Gastrocnemius medialis (tissue), 4 donors: ENCODE data around the gene TBCD. TPM values are rescaled to one million over a fixed set of nuclear protein-coding genes. Genes with fewer than 3 reads are reported as not detected.

Experiments
- ATAC-seq, 2 donors: fragments of 150-250 bp; one replicate each; pipeline ENCODE4 v1.9.1; 2016
- DNase-seq, 2 donors: peaks; one replicate each; pipeline ENCODE4 v3.0.0-alpha.2; 2019
- H3K27ac ChIP-seq, 4 donors: fragments of 200-600 bp; sonication (generic); 1 replicate in 1 of 4; 2 replicates in 3 of 4; pipeline ENCODE4 v1.5.1; 2016 to 2018; ENCODE audit warnings: mild to moderate bottlenecking in 2 of 4, moderate library complexity in 1 of 4
- H3K27me3 ChIP-seq, 3 donors: fragments of 200-600 bp; sonication (generic) in 2 of 3; 1 replicate in 1 of 3; 2 replicates in 2 of 3; pipeline versions ENCODE4 v1.5.1 to v1.6.0; 2016 to 2019; ENCODE audit warnings: mild to moderate bottlenecking in 1 of 3, moderate library complexity in 1 of 3
- H3K36me3 ChIP-seq, 2 donors: fragments of 200-600 bp; sonication (generic) in 1 of 2; one replicate each; pipeline ENCODE4 v1.5.1; 2017 to 2018
- H3K4me1 ChIP-seq, 2 donors: fragments of 200-600 bp; sonication (generic) in 1 of 2; one replicate each; pipeline ENCODE4 v1.5.1; 2016 to 2017; ENCODE audit warnings: mild to moderate bottlenecking in 2 of 2
- H3K4me3 ChIP-seq, 4 donors: fragments of 200-600 bp; sonication (generic) in 3 of 4; 1 replicate in 1 of 4; 2 replicates in 3 of 4; pipeline ENCODE4 v1.5.1; 2016 to 2019; ENCODE audit warnings: mild to moderate bottlenecking in 2 of 4
- H3K9me3 ChIP-seq, 3 donors: fragments of 200-600 bp; sonication (generic) in 2 of 3; 1 replicate in 1 of 3; 2 replicates in 2 of 3; pipeline ENCODE4 v1.5.1; 2016 to 2019
- CTCF ChIP-seq, 5 experiments: fragments of 450-650 bp in 3 of 5; fragments of 200-600 bp in 2 of 5; sonication (generic) in 2 of 5; IDR thresholded peaks in 4 of 5; conservative IDR thresholded peaks in 1 of 5; 1 replicate in 4 of 5; 2 replicates in 1 of 5; pipeline ENCODE4 v1.5.1; 2016 to 2019; ENCODE audit warnings: antibody characterized with exemption in 5 of 5, mild to moderate bottlenecking in 3 of 5, moderate library complexity in 3 of 5
- POLR2A ChIP-seq, 2 donors: fragments of 450-650 bp; IDR thresholded peaks; one replicate each; pipeline ENCODE4 v1.6.1; 2017; ENCODE audit warnings: antibody characterized with exemption in 2 of 2, mild to moderate bottlenecking in 2 of 2, moderate library complexity in 2 of 2
- in situ Hi-C, 4 donors: fragments of 200-750 bp; cut with MboI; loops; one replicate each; pipeline versions ENCODE4 v1.15.0 to v1.8.0; 2017; ENCODE audit warnings: low sequenced_read_pairs in 4 of 4
- intact Hi-C: fragments of 100-400 bp; cut with DNase I; formaldehyde crosslinking; loops from one replicate; pipeline ENCODE4 v1.15.1; 2023; ENCODE audit warnings: low total_unique reads
- total RNA-seq, 4 donors: library from RNA; depleted of rRNA; stranded (reverse); fragments of >200 nt; gene quantifications; one replicate each; pipeline versions ENCODE4 v1.1.0 to v1.2.3, GENCODE V29; 2016

The TBCD gene
- total RNA-seq, 4 donors from 2014 or later, result 18.0 to 50.4 (median 33.3) TPM

- intact Hi-C loops, result no loop called here
- H3K27me3 ChIP-seq, result no peaks in the 10 kb centered on the region
- no peaks in the 10 kb centered on the region for H3K36me3 ChIP-seq
- H3K4me3 ChIP-seq, result no peak overlapping the region
- peaks cover 11 to 20% of the 10 kb centered on the region in 2 donors for H3K4me1 ChIP-seq
- no peak for TF ChIP-seq POLR2A (IDR thresholded peaks at IDR 0.05)
- H3K9me3 ChIP-seq, result no peaks in the 10 kb centered on the region
- peak overlapping the region in 1 of 4 donors; percentile 81 for H3K27ac ChIP-seq
- DNase-seq, result no peak
- ATAC-seq, result no peak
- in situ Hi-C loops, result no loop called here
Observed at GRCh38 chr17:82710499-82711232, 41.2 kb upstream of the TBCD start.

GRCh38 chr17:82713071-82713723 is 38.7 kb upstream of the TBCD start:
- Histone ChIP-seq H3K9me3 (no peaks in the 10 kb centered on the region), H3K4me1 (peaks cover 26% of the 10 kb centered on the region in 2 donors)
- in situ Hi-C loops, result no loop called here

GRCh38 chr17:82716203-82717010 is 35.5 kb upstream of the TBCD start, which contains the start of gene FN3KRP:
Gene FN3KRP (plus strand): TSS chr17:82716706. CDS start chr17:82716756, 50 bp downstream.
- Histone ChIP-seq H3K4me1 (peaks cover 26 to 27% of the 10 kb centered on the region in 2 donors), H3K36me3 (peaks cover 0 to 19% of the 10 kb centered on the region in 2 donors), H3K9me3 (no peaks in the 10 kb centered on the region), H3K27ac (peak within 1 kb of the TSS; percentile 67 to 85 (median 78)), H3K27me3 (no peaks in the 10 kb centered on the region), H3K4me3 (peak within 1 kb of the TSS; percentile 56 to 76 (median 70))
- intact Hi-C loops (loop anchor here (1.0 to 5.0 kb wide), 3 partner anchors 18 to 69 kb away; partner anchors contain the start of genes RAB40B and WDR45B), in situ Hi-C loops (no loop called here)
- TF ChIP-seq CTCF (IDR thresholded peaks at IDR 0.05 in 4 of 5, conservative IDR thresholded peaks at IDR 0.05 in 1 of 5) (no peak), POLR2A (IDR thresholded peaks at IDR 0.05) (peak; percentile 46 to 60)
- DNase-seq (peak; percentile 94 to 95), ATAC-seq (peak; percentile 86 to 93)

More at GRCh38 chr17:82713071-82713723, 38.7 kb upstream of the TBCD start:
- no peak for TF ChIP-seq POLR2A (IDR thresholded peaks at IDR 0.05)
- no peak for TF ChIP-seq CTCF (IDR thresholded peaks at IDR 0.05 in 4 of 5, conservative IDR thresholded peaks at IDR 0.05 in 1 of 5)
- intact Hi-C loops, result no loop called here
- no peak overlapping the region for H3K4me3 ChIP-seq
- no peak overlapping the region for H3K27ac ChIP-seq
- DNase-seq (no peak), ATAC-seq (no peak)
- H3K36me3 ChIP-seq, result no peaks in the 10 kb centered on the region
- no peaks in the 10 kb centered on the region for H3K27me3 ChIP-seq

- no peak overlapping the region for H3K4me3 ChIP-seq
- H3K36me3 ChIP-seq, result peaks cover 0 to 29% of the 10 kb centered on the region in 2 donors
- H3K27ac ChIP-seq, result no peak overlapping the region
- H3K4me1 ChIP-seq, result peaks cover 15 to 17% of the 10 kb centered on the region in 2 donors
- in situ Hi-C loops, result no loop called here
- no peaks in the 10 kb centered on the region for H3K27me3 ChIP-seq
- TF ChIP-seq POLR2A (IDR thresholded peaks at IDR 0.05) (no peak), CTCF (IDR thresholded peaks at IDR 0.05 in 4 of 5, conservative IDR thresholded peaks at IDR 0.05 in 1 of 5) (no peak)
- ATAC-seq (no peak), DNase-seq (no peak)
- no peaks in the 10 kb centered on the region for H3K9me3 ChIP-seq
- intact Hi-C loops, result loop anchor here (5.0 kb wide), 1 partner anchor 72 kb away; the partner anchor contains the start of gene WDR45B
Observed at GRCh38 chr17:82718986-82719685, 32.7 kb upstream of the TBCD start.
